SK-N-SH (cell line): ENCODE measurements around the gene MAST4.

ENCODE experiments used
- FOSL2 ChIP-seq: IDR thresholded peaks from 2 replicates; pipeline ENCODE4 v1.4.0; 2012; ENCODE audit warnings: low read depth, mild to moderate bottlenecking, moderate library complexity, borderline replicate concordance
- FOXJ3 ChIP-seq: sonication (generic); formaldehyde crosslinking; IDR thresholded peaks from 2 replicates; pipeline ENCODE4 v1.5.1; 2020; ENCODE audit warnings: mild to moderate bottlenecking, missing genetic modification reagents
- JUND ChIP-seq: IDR thresholded peaks from 2 replicates; pipeline ENCODE4 v1.4.0; 2012
- POLR2AphosphoS5 ChIP-seq: IDR thresholded peaks from 2 replicates; pipeline ENCODE4 v1.6.1; 2012; ENCODE audit warnings: low read depth, low read length
- SIN3A ChIP-seq: IDR thresholded peaks from 2 replicates; pipeline ENCODE4 v1.6.1; 2012; ENCODE audit warnings: low read depth, mild to moderate bottlenecking, low read length, moderate library complexity, borderline replicate concordance
- TF ChIP-seq, protein P1 (sequence below): fragments of 200-600 bp; sonication (generic); IDR thresholded peaks from 2 replicates; pipeline ENCODE4 v1.6.1; 2017; ENCODE audit warnings: antibody characterized with exemption, mild to moderate bottlenecking, moderate library complexity

DNA sequence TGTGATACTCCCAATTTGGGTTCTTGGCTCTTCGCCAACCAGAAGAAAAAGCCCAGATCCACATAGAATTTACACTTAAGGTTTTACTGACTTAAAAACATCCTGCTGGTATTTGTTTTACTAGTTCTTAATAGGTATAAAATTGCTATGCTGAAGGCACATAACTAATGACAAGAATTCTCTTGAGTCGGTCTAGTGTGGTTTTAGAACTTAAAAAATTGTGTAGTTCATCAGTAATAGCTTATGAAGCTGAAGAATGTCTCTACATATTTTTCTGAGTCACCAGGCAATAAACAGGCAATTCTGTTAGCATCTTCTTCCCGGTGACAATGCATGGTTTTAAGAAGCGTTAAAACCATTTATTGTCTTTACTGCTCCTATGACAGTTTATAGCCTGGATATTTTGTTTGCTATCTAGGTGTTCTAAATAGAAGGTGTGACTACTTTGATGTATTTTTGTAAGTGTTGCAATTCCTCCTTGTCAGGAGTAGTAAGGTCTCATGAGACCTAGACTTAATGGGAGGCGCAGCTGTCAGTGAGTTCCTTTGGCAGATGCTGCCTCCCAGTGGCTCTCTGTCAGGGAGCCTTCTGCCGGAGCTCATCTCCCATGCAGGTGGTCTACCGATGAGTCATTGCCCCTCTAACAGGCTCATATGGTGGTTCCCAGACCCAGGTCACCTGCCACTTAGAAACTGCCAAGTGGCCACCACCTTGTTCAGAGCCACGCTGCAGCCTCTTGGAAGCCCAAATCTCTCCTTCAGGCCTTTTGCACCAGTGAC is 173.8 kb downstream of the MAST4 start:
- TF ChIP-seq, protein P1, sequence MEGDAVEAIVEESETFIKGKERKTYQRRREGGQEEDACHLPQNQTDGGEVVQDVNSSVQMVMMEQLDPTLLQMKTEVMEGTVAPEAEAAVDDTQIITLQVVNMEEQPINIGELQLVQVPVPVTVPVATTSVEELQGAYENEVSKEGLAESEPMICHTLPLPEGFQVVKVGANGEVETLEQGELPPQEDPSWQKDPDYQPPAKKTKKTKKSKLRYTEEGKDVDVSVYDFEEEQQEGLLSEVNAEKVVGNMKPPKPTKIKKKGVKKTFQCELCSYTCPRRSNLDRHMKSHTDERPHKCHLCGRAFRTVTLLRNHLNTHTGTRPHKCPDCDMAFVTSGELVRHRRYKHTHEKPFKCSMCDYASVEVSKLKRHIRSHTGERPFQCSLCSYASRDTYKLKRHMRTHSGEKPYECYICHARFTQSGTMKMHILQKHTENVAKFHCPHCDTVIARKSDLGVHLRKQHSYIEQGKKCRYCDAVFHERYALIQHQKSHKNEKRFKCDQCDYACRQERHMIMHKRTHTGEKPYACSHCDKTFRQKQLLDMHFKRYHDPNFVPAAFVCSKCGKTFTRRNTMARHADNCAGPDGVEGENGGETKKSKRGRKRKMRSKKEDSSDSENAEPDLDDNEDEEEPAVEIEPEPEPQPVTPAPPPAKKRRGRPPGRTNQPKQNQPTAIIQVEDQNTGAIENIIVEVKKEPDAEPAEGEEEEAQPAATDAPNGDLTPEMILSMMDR, result no peak
- no peak for TF ChIP-seq FOXJ3 (CRISPR knock-in tag)
- TF ChIP-seq SIN3A, result no peak
- no peak for TF ChIP-seq JUND
- TF ChIP-seq POLR2AphosphoS5, result no peak
- TF ChIP-seq FOSL2, result no peak
